IPS-15b (cell line): Measurements from ENCODE around the gene CLDN19.

Experiments
- H3K27me3 ChIP-seq: one replicate; pipeline ENCODE4 v1.6.1; 2013; ENCODE audit warnings: low read length; ENCODE audit not compliant: control insufficient read depth, insufficient read depth
- H3K36me3 ChIP-seq: one replicate; pipeline ENCODE4 v1.6.1; 2013; ENCODE audit warnings: low read length; ENCODE audit not compliant: control insufficient read depth, insufficient read depth
- H3K4me1 ChIP-seq: one replicate; pipeline ENCODE4 v1.6.1; 2013; ENCODE audit warnings: mild to moderate bottlenecking, low read length; ENCODE audit not compliant: control insufficient read depth, insufficient read depth
- H3K4me3 ChIP-seq: one replicate; pipeline ENCODE4 v1.5.1; 2013; ENCODE audit warnings: low read depth, low read length
- H3K9ac ChIP-seq: one replicate; pipeline ENCODE4 v1.6.1; 2013; ENCODE audit warnings: low read depth, mild to moderate bottlenecking, low read length
- H3K9me3 ChIP-seq: one replicate; pipeline ENCODE4 v1.6.1; 2013; ENCODE audit warnings: mild to moderate bottlenecking, low read length; ENCODE audit not compliant: control insufficient read depth, insufficient read depth

CLDN19 gene

GRCh38 chr1:42744148-42744413 is 4.0 kb upstream of the CLDN19 start:
- H3K4me1 ChIP-seq: peaks cover 15% of the 10 kb centered on the region
- H3K4me3 ChIP-seq: no peak overlapping the region
- H3K36me3 ChIP-seq: peaks cover 18% of the 10 kb centered on the region
- no peak overlapping the region for H3K9ac ChIP-seq
- no peaks in the 10 kb centered on the region for H3K9me3 ChIP-seq
- no peaks in the 10 kb centered on the region for H3K27me3 ChIP-seq

GRCh38 chr1:42743317-42744147 is 3.5 kb upstream of the CLDN19 start:
- Histone ChIP-seq H3K36me3 (peaks cover 16% of the 10 kb centered on the region), H3K27me3 (no peaks in the 10 kb centered on the region), H3K9ac (no peak overlapping the region), H3K9me3 (no peaks in the 10 kb centered on the region), H3K4me3 (no peak overlapping the region), H3K4me1 (peaks cover 15% of the 10 kb centered on the region)

- peaks cover 11% of the 10 kb centered on the region for H3K36me3 ChIP-seq
Measured at GRCh38 chr1:42742617-42743316, 2.7 kb upstream of the CLDN19 start.

GRCh38 chr1:42742141-42742540 is 2.1 kb upstream of the CLDN19 start:
- peaks cover 11% of the 10 kb centered on the region for H3K36me3 ChIP-seq
- no peaks in the 10 kb centered on the region for H3K9me3 ChIP-seq
- H3K4me1 ChIP-seq: peaks cover 15% of the 10 kb centered on the region
- H3K9ac ChIP-seq: no peak overlapping the region
- no peak overlapping the region for H3K4me3 ChIP-seq
- H3K27me3 ChIP-seq: no peaks in the 10 kb centered on the region

More at GRCh38 chr1:42742617-42743316, 2.7 kb upstream of the CLDN19 start:
- Histone ChIP-seq H3K9me3 (no peaks in the 10 kb centered on the region), H3K27me3 (no peaks in the 10 kb centered on the region), H3K4me1 (peaks cover 15% of the 10 kb centered on the region), H3K4me3 (no peak overlapping the region), H3K9ac (no peak overlapping the region)

- peaks cover 15% of the 10 kb centered on the region for H3K4me1 ChIP-seq
- H3K36me3 ChIP-seq: peaks cover 10% of the 10 kb centered on the region
- no peak overlapping the region for H3K9ac ChIP-seq
- no peaks in the 10 kb centered on the region for H3K9me3 ChIP-seq
- H3K27me3 ChIP-seq: no peaks in the 10 kb centered on the region
- H3K4me3 ChIP-seq: no peak overlapping the region
Measured at GRCh38 chr1:42741706-42742105, 1.7 kb upstream of the CLDN19 start.

GRCh38 chr1:42740851-42741580 is 980 bp upstream of the CLDN19 start:
- Histone ChIP-seq H3K9me3 (no peaks in the 10 kb centered on the region), H3K36me3 (peaks cover 7% of the 10 kb centered on the region), H3K4me3 (peak overlapping the region; percentile 12), H3K4me1 (peaks cover 15% of the 10 kb centered on the region), H3K27me3 (no peaks in the 10 kb centered on the region), H3K9ac (peak overlapping the region; percentile 9)

- peaks cover 4% of the 10 kb centered on the region for H3K36me3 ChIP-seq
- peaks cover 15% of the 10 kb centered on the region for H3K4me1 ChIP-seq
- H3K9ac ChIP-seq: no peak overlapping the region
- H3K4me3 ChIP-seq: no peak overlapping the region
- no peaks in the 10 kb centered on the region for H3K9me3 ChIP-seq
- H3K27me3 ChIP-seq: no peaks in the 10 kb centered on the region
Measured at GRCh38 chr1:42738678-42739226, 1.3 kb downstream of the CLDN19 start.

GRCh38 chr1:42737986-42738677 is 1.9 kb downstream of the CLDN19 start:
- Histone ChIP-seq H3K9me3 (no peaks in the 10 kb centered on the region), H3K4me3 (no peak overlapping the region), H3K4me1 (peaks cover 15% of the 10 kb centered on the region), H3K27me3 (no peaks in the 10 kb centered on the region), H3K9ac (no peak overlapping the region), H3K36me3 (peaks cover 4% of the 10 kb centered on the region)

GRCh38 chr1:42737257-42737656 is 2.8 kb downstream of the CLDN19 start:
- Histone ChIP-seq H3K9ac (no peak overlapping the region), H3K36me3 (peaks cover 4% of the 10 kb centered on the region), H3K4me3 (no peak overlapping the region), H3K9me3 (no peaks in the 10 kb centered on the region), H3K27me3 (no peaks in the 10 kb centered on the region), H3K4me1 (peaks cover 15% of the 10 kb centered on the region)

GRCh38 chr1:42736571-42737200 is 3.4 kb downstream of the CLDN19 start:
- peaks cover 4% of the 10 kb centered on the region for H3K36me3 ChIP-seq
- H3K4me3 ChIP-seq: no peak overlapping the region
- no peak overlapping the region for H3K9ac ChIP-seq
- H3K4me1 ChIP-seq: peaks cover 15% of the 10 kb centered on the region
- no peaks in the 10 kb centered on the region for H3K27me3 ChIP-seq
- H3K9me3 ChIP-seq: no peaks in the 10 kb centered on the region

- Histone ChIP-seq H3K4me1 (peaks cover 13% of the 10 kb centered on the region), H3K36me3 (peaks cover 4% of the 10 kb centered on the region), H3K9me3 (no peaks in the 10 kb centered on the region), H3K27me3 (no peaks in the 10 kb centered on the region), H3K4me3 (no peak overlapping the region), H3K9ac (no peak overlapping the region)
Measured at GRCh38 chr1:42736152-42736551, 3.9 kb downstream of the CLDN19 start.
